Panc1 (cell line): Measurements from ENCODE around the gene CDH23. TPM values are rescaled to one million over a fixed set of nuclear protein-coding genes. Genes with fewer than 3 reads are reported as not detected.

Experiments used
- ATAC-seq: fragments of 200-7000 bp; cut with Tn5 transposase; 2 replicates; pipeline ENCODE4 v1.9.1; 2020; ENCODE audit warnings: mild to moderate bottlenecking, moderate library complexity
- BruUV-seq: library from RNA; stranded (reverse); fragments of 400-500 nt; replicated peaks from 2 replicates; lab custom pipeline; 2021; lab: Mats Ljungman, UMichigan
- CTCF ChIA-PET: fragments of 300-600 bp; sonication (Branson Sonifier 250); formaldehyde crosslinking; loops from one replicate; lab custom pipeline; 2022; ENCODE audit warnings: antibody characterized with exemption; lab: Charles Lee
- POLR2A ChIA-PET: fragments of 300-600 bp; sonication (Branson Sonifier 250); formaldehyde crosslinking; loops from one replicate; lab custom pipeline; 2022; ENCODE audit warnings: antibody characterized with exemption; lab: Charles Lee
- DNase-seq: peaks from one replicate; pipeline ENCODE4 v3.0.0-alpha.2; 2010; ENCODE audit warnings: low read depth, low spot score
- H3K27ac ChIP-seq: 2 replicates; pipeline ENCODE4 v1.5.1; 2011; ENCODE audit warnings: mild to moderate bottlenecking, low read length, inconsistent platforms
- H3K27me3 ChIP-seq: fragments of 200-500 bp; sonication (Bioruptor generic); 2 replicates; pipeline ENCODE4 v1.6.0; 2014; ENCODE audit warnings: low read length, inconsistent platforms; ENCODE audit not compliant: control insufficient read depth, insufficient read depth
- H3K36me3 ChIP-seq: fragments of 200-500 bp; sonication (Bioruptor generic); 2 replicates; pipeline ENCODE4 v1.5.1; 2014; ENCODE audit warnings: inconsistent platforms, mild to moderate bottlenecking, low read length, moderate library complexity; ENCODE audit not compliant: control insufficient read depth, insufficient read depth
- H3K4me1 ChIP-seq: 2 replicates; pipeline ENCODE4 v1.5.1; 2011; ENCODE audit warnings: inconsistent platforms, mild to moderate bottlenecking, low read length, moderate library complexity; ENCODE audit not compliant: control insufficient read depth, insufficient read depth
- H3K4me3 ChIP-seq, 2 experiments: 2 replicates each; pipeline ENCODE4 v1.5.1; 2011 to 2012; ENCODE audit warnings: low read depth in 2 of 2, low read length in 2 of 2, mild to moderate bottlenecking in 2 of 2, inconsistent platforms in 1 of 2, moderate library complexity in 1 of 2
- H3K9me3 ChIP-seq: fragments of 200-500 bp; sonication (Bioruptor generic); 2 replicates; pipeline ENCODE4 v1.5.1; 2014; ENCODE audit warnings: low read depth, mild to moderate bottlenecking, inconsistent platforms, low read length, moderate library complexity; ENCODE audit not compliant: control insufficient read depth, insufficient read depth
- POLR2AphosphoS5 ChIP-seq: IDR thresholded peaks from 2 replicates; pipeline ENCODE4 v1.6.1; 2012; ENCODE audit warnings: mild to moderate bottlenecking, low read depth, low read length, moderate library complexity
- SIN3A ChIP-seq: IDR thresholded peaks from 2 replicates; pipeline ENCODE4 v1.6.1; 2012; ENCODE audit warnings: low read depth, mild to moderate bottlenecking, low read length, moderate library complexity, borderline replicate concordance; ENCODE audit not compliant: insufficient read depth
- TCF7L2 ChIP-seq: IDR thresholded peaks from 2 replicates; pipeline ENCODE4 v1.6.1; 2011; ENCODE audit warnings: mild to moderate bottlenecking, low read depth, low read length, inconsistent platforms
- in situ Hi-C: cut with HindIII; loops from 2 replicates; pipeline ENCODE4 v1.10.0; 2016; ENCODE audit warnings: low sequenced_read_pairs, low pct_unique_long_range_greater_than_20kb
- intact Hi-C: fragments of 100-400 bp; cut with micrococcal nuclease; formaldehyde crosslinking; loops from one replicate; pipeline ENCODE4 v1.10.0; 2022; ENCODE audit not compliant: unreplicated experiment
- total RNA-seq: library from RNA; stranded (reverse); gene quantifications from one replicate; pipeline ENCODE4 v1.2.1, GENCODE V29; 2021; ENCODE audit not compliant: unreplicated experiment
- TF ChIP-seq, protein P1 (sequence below), 2 experiments: IDR thresholded peaks; 2 replicates each; pipeline ENCODE4 v1.6.1; 2011 to 2012; ENCODE audit warnings: low read depth in 2 of 2, control low read depth in 1 of 2, low read length in 1 of 2, mild to moderate bottlenecking in 1 of 2, moderate library complexity in 1 of 2; ENCODE audit not compliant: insufficient read depth in 1 of 2
- TF ChIP-seq, protein P2 (sequence below): fragments of 450-650 bp; IDR thresholded peaks from 2 replicates; pipeline ENCODE4 v1.5.1; 2017; ENCODE audit warnings: mild to moderate bottlenecking

CDH23 gene
- total RNA-seq, 1 experiment from 2014 or later: 2.7 TPM

DNA sequence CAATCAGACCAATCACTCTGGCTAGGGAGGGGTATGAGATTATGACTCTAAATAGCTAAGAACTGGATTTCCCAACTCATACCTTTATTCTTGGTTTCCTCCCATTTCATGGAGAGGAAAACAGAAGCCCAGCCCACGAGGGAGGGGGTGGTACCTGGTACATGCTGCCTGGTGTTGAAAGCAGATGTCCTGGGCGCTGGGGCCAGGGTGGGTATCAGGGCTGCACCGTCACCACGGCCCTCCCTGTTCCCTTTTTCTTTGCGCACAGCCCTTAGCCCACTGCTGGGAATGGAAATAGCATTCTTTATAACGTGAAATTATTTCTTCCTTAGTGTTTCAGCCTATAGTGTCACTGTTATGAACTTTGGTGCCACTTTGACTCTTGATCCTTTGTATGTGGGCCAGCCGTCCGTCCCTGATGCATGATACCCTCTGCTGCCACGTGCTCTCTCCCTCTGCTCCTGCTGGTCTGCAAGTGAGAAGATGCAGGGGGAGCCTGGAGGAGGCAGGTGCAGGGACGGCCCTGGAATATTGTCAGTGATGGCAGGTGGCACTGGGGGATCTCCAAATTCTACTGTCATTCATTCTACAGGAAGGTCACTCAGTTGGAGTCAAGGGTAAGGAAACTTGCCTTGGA, 158.5 kb downstream of the CDH23 start:
- no peaks in the 10 kb centered on the region for H3K4me1 ChIP-seq
- in situ Hi-C loops (no loop called here), intact Hi-C loops (no loop called here)
- no TSS peak for BruUV-seq
- no peak overlapping the region for H3K4me3 ChIP-seq
- no peak for DNase-seq
- no peaks in the 10 kb centered on the region for H3K36me3 ChIP-seq
- H3K9me3 ChIP-seq: no peaks in the 10 kb centered on the region
- CTCF ChIA-PET: no interaction called here
- ATAC-seq: no peak
- peaks cover 9% of the 10 kb centered on the region for H3K27me3 ChIP-seq
- H3K27ac ChIP-seq: no peak overlapping the region
- TF ChIP-seq POLR2AphosphoS5 (no peak), SIN3A (no peak), TCF7L2 (no peak)
- TF ChIP-seq, protein P1, sequence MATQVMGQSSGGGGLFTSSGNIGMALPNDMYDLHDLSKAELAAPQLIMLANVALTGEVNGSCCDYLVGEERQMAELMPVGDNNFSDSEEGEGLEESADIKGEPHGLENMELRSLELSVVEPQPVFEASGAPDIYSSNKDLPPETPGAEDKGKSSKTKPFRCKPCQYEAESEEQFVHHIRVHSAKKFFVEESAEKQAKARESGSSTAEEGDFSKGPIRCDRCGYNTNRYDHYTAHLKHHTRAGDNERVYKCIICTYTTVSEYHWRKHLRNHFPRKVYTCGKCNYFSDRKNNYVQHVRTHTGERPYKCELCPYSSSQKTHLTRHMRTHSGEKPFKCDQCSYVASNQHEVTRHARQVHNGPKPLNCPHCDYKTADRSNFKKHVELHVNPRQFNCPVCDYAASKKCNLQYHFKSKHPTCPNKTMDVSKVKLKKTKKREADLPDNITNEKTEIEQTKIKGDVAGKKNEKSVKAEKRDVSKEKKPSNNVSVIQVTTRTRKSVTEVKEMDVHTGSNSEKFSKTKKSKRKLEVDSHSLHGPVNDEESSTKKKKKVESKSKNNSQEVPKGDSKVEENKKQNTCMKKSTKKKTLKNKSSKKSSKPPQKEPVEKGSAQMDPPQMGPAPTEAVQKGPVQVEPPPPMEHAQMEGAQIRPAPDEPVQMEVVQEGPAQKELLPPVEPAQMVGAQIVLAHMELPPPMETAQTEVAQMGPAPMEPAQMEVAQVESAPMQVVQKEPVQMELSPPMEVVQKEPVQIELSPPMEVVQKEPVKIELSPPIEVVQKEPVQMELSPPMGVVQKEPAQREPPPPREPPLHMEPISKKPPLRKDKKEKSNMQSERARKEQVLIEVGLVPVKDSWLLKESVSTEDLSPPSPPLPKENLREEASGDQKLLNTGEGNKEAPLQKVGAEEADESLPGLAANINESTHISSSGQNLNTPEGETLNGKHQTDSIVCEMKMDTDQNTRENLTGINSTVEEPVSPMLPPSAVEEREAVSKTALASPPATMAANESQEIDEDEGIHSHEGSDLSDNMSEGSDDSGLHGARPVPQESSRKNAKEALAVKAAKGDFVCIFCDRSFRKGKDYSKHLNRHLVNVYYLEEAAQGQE (IDR thresholded peaks at IDR 0.05; ENCODE audit: insufficient read depth in 1 of 2, low read depth in 2 of 2, low read length in 1 of 2): no peak
- TF ChIP-seq, protein P2, sequence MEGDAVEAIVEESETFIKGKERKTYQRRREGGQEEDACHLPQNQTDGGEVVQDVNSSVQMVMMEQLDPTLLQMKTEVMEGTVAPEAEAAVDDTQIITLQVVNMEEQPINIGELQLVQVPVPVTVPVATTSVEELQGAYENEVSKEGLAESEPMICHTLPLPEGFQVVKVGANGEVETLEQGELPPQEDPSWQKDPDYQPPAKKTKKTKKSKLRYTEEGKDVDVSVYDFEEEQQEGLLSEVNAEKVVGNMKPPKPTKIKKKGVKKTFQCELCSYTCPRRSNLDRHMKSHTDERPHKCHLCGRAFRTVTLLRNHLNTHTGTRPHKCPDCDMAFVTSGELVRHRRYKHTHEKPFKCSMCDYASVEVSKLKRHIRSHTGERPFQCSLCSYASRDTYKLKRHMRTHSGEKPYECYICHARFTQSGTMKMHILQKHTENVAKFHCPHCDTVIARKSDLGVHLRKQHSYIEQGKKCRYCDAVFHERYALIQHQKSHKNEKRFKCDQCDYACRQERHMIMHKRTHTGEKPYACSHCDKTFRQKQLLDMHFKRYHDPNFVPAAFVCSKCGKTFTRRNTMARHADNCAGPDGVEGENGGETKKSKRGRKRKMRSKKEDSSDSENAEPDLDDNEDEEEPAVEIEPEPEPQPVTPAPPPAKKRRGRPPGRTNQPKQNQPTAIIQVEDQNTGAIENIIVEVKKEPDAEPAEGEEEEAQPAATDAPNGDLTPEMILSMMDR: no peak
- POLR2A ChIA-PET: no interaction called here

DNA sequence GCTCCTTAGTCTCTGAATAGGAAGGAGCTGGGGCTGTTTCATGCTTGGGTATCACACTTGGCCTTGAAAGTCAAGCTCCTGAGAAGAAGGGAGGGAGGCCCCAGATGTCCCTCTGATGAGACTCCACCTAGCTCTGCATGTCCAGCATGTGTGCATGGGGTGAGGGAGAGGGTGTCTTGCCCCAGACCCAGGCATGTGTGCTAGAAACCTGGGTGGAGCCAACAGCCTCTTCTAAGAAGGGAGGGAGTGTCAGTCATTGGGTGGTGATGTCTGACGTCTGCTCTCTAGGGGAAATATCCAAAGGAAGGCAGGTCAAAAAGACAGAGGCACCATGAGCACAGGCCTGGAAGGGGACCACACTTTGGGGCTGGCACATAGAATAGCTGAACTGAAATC, 159.0 kb downstream of the CDH23 start:
- CTCF ChIA-PET: no interaction called here
- BruUV-seq: no TSS peak
- POLR2A ChIA-PET: no interaction called here
- Histone ChIP-seq H3K4me1 (no peaks in the 10 kb centered on the region), H3K27me3 (peaks cover 10% of the 10 kb centered on the region), H3K27ac (no peak overlapping the region), H3K9me3 (no peaks in the 10 kb centered on the region), H3K36me3 (no peaks in the 10 kb centered on the region), H3K4me3 (no peak overlapping the region)
- in situ Hi-C loops (no loop called here), intact Hi-C loops (no loop called here)
- TF ChIP-seq, protein P2: no peak
- no peak for DNase-seq
- no peak for ATAC-seq
